OCI-LY7 (cell line): ENCODE data around the gene MYBPHL.

Source experiments
- EZH2phosphoT487 ChIP-seq: fragments of 200-600 bp; sonication (generic); IDR thresholded peaks from 2 replicates; pipeline ENCODE4 v1.6.1; 2018; ENCODE audit warnings: low read depth, borderline replicate concordance, mild to moderate bottlenecking, mixed run types, antibody characterized with exemption, low read length, moderate library complexity, mixed read lengths
- TF ChIP-seq, protein P1 (sequence below): fragments of 200-600 bp; sonication (generic); conservative IDR thresholded peaks from 2 replicates; pipeline ENCODE4 v1.5.1; 2014; ENCODE audit warnings: mild to moderate bottlenecking, antibody characterized with exemption, low read length, moderate library complexity, mixed read lengths

DNA sequence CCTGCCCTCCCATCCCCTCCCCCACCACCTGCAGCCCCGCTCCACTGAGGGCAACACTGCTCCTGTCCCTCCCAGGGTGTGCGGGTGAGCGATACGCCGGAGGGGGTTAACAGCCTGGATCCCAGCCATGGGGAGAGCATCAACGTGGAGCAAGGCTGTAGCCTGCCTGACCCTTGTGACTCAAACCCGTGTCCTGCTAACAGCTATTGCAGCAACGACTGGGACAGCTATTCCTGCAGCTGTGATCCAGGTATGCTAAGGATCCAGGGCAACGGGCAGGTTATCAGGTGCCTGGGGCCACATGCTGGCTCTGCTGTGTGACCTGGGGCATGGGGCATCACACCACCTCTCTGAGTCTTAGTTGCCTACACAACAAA is 42.4 kb downstream of the MYBPHL start:
- TF ChIP-seq, protein P1, sequence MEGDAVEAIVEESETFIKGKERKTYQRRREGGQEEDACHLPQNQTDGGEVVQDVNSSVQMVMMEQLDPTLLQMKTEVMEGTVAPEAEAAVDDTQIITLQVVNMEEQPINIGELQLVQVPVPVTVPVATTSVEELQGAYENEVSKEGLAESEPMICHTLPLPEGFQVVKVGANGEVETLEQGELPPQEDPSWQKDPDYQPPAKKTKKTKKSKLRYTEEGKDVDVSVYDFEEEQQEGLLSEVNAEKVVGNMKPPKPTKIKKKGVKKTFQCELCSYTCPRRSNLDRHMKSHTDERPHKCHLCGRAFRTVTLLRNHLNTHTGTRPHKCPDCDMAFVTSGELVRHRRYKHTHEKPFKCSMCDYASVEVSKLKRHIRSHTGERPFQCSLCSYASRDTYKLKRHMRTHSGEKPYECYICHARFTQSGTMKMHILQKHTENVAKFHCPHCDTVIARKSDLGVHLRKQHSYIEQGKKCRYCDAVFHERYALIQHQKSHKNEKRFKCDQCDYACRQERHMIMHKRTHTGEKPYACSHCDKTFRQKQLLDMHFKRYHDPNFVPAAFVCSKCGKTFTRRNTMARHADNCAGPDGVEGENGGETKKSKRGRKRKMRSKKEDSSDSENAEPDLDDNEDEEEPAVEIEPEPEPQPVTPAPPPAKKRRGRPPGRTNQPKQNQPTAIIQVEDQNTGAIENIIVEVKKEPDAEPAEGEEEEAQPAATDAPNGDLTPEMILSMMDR = no peak
- TF ChIP-seq EZH2phosphoT487 = no peak
